OCI-LY7 (cell line): ENCODE data around the gene PRRT4. TPM values are rescaled to one million over a fixed set of nuclear protein-coding genes. Genes with fewer than 3 reads are reported as not detected.

Source experiments
- BruUV-seq: library from RNA; stranded (reverse); fragments of 400-500 nt; replicated peaks from 2 replicates; lab custom pipeline; 2021; lab: Mats Ljungman, UMichigan
- CTCF ChIA-PET: fragments of 300-600 bp; sonication (Branson Sonifier 250); formaldehyde crosslinking; loops from one replicate; lab custom pipeline; 2022; ENCODE audit warnings: antibody characterized with exemption; ENCODE audit not compliant: unreplicated experiment; lab: Charles Lee
- POLR2A ChIA-PET: fragments of 300-600 bp; sonication (Branson Sonifier 250); formaldehyde crosslinking; loops from one replicate; lab custom pipeline; 2022; ENCODE audit warnings: antibody characterized with exemption; lab: Charles Lee
- DNase-seq: peaks from one replicate; pipeline ENCODE4 v3.0.0-alpha.2; 2015; ENCODE audit warnings: low spot score
- H2AFZ ChIP-seq: fragments of 200-600 bp; sonication (generic), shearing (Covaris generic); 2 replicates; pipeline ENCODE4 v1.6.1; 2014; ENCODE audit warnings: mild to moderate bottlenecking, antibody characterized with exemption, low read length, moderate library complexity
- H3K27ac ChIP-seq: fragments of 200-600 bp; sonication (generic); 2 replicates; pipeline ENCODE4 v1.5.1; 2014; ENCODE audit warnings: mixed run types, low read depth, mild to moderate bottlenecking, moderate library complexity, low read length, inconsistent platforms; ENCODE audit not compliant: poor library complexity, severe bottlenecking
- H3K36me3 ChIP-seq: fragments of 200-600 bp; sonication (generic); 2 replicates; pipeline ENCODE4 v1.6.1; 2014; ENCODE audit warnings: mild to moderate bottlenecking, antibody characterized with exemption, low read length, moderate library complexity, mixed read lengths; ENCODE audit not compliant: insufficient read depth
- H3K4me1 ChIP-seq: fragments of 200-600 bp; sonication (generic); 2 replicates; pipeline ENCODE4 v1.5.1; 2014; ENCODE audit warnings: mild to moderate bottlenecking, low read length; ENCODE audit not compliant: insufficient read depth, poor library complexity, severe bottlenecking
- H3K4me2 ChIP-seq: fragments of 200-600 bp; sonication (generic); 2 replicates; pipeline ENCODE4 v1.6.1; 2014; ENCODE audit warnings: mild to moderate bottlenecking, low read length
- H3K4me3 ChIP-seq: fragments of 200-600 bp; sonication (generic); 2 replicates; pipeline ENCODE4 v1.5.1; 2014; ENCODE audit warnings: mild to moderate bottlenecking, low read depth, low read length; ENCODE audit not compliant: poor library complexity, severe bottlenecking
- H3K79me2 ChIP-seq: fragments of 200-600 bp; sonication (generic); 2 replicates; pipeline ENCODE4 v1.6.1; 2016; ENCODE audit warnings: low read depth, mild to moderate bottlenecking, low read length, moderate library complexity, mixed read lengths; ENCODE audit not compliant: insufficient read depth
- H3K9me2 ChIP-seq: fragments of 200-600 bp; sonication (generic); 2 replicates; pipeline ENCODE4 v1.6.1; 2016; ENCODE audit warnings: mild to moderate bottlenecking, low read length, mixed read lengths; ENCODE audit not compliant: insufficient read depth
- H3K9me3 ChIP-seq: fragments of 200-600 bp; sonication (generic); 2 replicates; pipeline ENCODE4 v1.6.1; 2014; ENCODE audit warnings: mild to moderate bottlenecking, mixed run types, low read length, mixed read lengths
- H4K20me1 ChIP-seq: fragments of 200-600 bp; sonication (generic); 2 replicates; pipeline ENCODE4 v1.6.1; 2014; ENCODE audit warnings: mild to moderate bottlenecking, antibody characterized with exemption, low read length, moderate library complexity, mixed read lengths; ENCODE audit not compliant: insufficient read depth
- CTCF ChIP-seq: fragments of 200-600 bp; sonication (generic); conservative IDR thresholded peaks from 2 replicates; pipeline ENCODE4 v1.5.1; 2014; ENCODE audit warnings: mild to moderate bottlenecking, antibody characterized with exemption, low read length, moderate library complexity, mixed read lengths
- EZH2phosphoT487 ChIP-seq: fragments of 200-600 bp; sonication (generic); IDR thresholded peaks from 2 replicates; pipeline ENCODE4 v1.6.1; 2018; ENCODE audit warnings: low read depth, borderline replicate concordance, mild to moderate bottlenecking, mixed run types, antibody characterized with exemption, low read length, moderate library complexity, mixed read lengths
- intact Hi-C: fragments of 100-400 bp; cut with micrococcal nuclease; formaldehyde crosslinking; loops from one replicate; pipeline ENCODE4 v1.10.0; 2022; ENCODE audit not compliant: unreplicated experiment
- total RNA-seq, 2 experiments: library from RNA; depleted of rRNA in 1 of 2; stranded (reverse); fragments of >200 nt in 1 of 2; shearing (Covaris generic) in 1 of 2; gene quantifications; 2 replicates each; pipeline ENCODE4 v1.2.3, GENCODE V29; 2014 to 2022

Gene PRRT4
- total RNA-seq, 2 experiments from 2014 or later, result not detected

GRCh38 chr7:128370491-128370890, 9.0 kb upstream of the PRRT4 start:
- intact Hi-C loops, result no loop called here
- POLR2A ChIA-PET, result interaction anchor here (0.7 kb wide), 1 partner anchor 22 kb away, joined by 3 read pairs; no protein-coding TSS in a partner anchor
- CTCF ChIA-PET, result no interaction called here
- H3K27ac ChIP-seq, result no peak overlapping the region
- H4K20me1 ChIP-seq, result no peaks in the 10 kb centered on the region
- H3K9me3 ChIP-seq, result no peaks in the 10 kb centered on the region
- no peak overlapping the region for H3K4me2 ChIP-seq
- no peaks in the 10 kb centered on the region for H3K36me3 ChIP-seq
- H3K4me1 ChIP-seq, result no peaks in the 10 kb centered on the region
- TF ChIP-seq EZH2phosphoT487 (no peak), CTCF (no peak)
- H3K4me3 ChIP-seq, result no peak overlapping the region
- no TSS peak for BruUV-seq
- no peak for DNase-seq
- H3K9me2 ChIP-seq, result no peaks in the 10 kb centered on the region
- H3K79me2 ChIP-seq, result no peaks in the 10 kb centered on the region
- no peak overlapping the region for H2AFZ ChIP-seq

- no TSS peak for BruUV-seq
- CTCF ChIA-PET, result no interaction called here
- TF ChIP-seq CTCF (no peak), EZH2phosphoT487 (no peak)
Measured at GRCh38 chr7:128366986-128367385, 5.5 kb upstream of the PRRT4 start.

GRCh38 chr7:128366300-128366699, 4.8 kb upstream of the PRRT4 start:
- intact Hi-C loops, result no loop called here
- Histone ChIP-seq H3K27ac (no peak overlapping the region), H3K4me3 (no peak overlapping the region), H3K79me2 (no peaks in the 10 kb centered on the region), H3K4me2 (no peak overlapping the region), H3K9me3 (no peaks in the 10 kb centered on the region), H3K9me2 (no peaks in the 10 kb centered on the region), H3K4me1 (no peaks in the 10 kb centered on the region), H3K36me3 (no peaks in the 10 kb centered on the region), H2AFZ (no peak overlapping the region), H4K20me1 (no peaks in the 10 kb centered on the region)
- no peak for DNase-seq
- BruUV-seq, result no TSS peak
- POLR2A ChIA-PET, result no interaction called here
- TF ChIP-seq EZH2phosphoT487, result no peak
- TF ChIP-seq CTCF, result no peak
- CTCF ChIA-PET, result no interaction called here

More at GRCh38 chr7:128366986-128367385, 5.5 kb upstream of the PRRT4 start:
- no peak for DNase-seq
- no peaks in the 10 kb centered on the region for H3K9me2 ChIP-seq
- H2AFZ ChIP-seq, result no peak overlapping the region
- no peaks in the 10 kb centered on the region for H3K4me1 ChIP-seq
- no peaks in the 10 kb centered on the region for H3K9me3 ChIP-seq
- H3K36me3 ChIP-seq, result no peaks in the 10 kb centered on the region
- H3K27ac ChIP-seq, result no peak overlapping the region
- POLR2A ChIA-PET, result no interaction called here
- no peaks in the 10 kb centered on the region for H3K79me2 ChIP-seq
- H4K20me1 ChIP-seq, result no peaks in the 10 kb centered on the region
- no peak overlapping the region for H3K4me3 ChIP-seq
- intact Hi-C loops, result no loop called here
- no peak overlapping the region for H3K4me2 ChIP-seq
